ENCODE measurements around the gene NUMBL.

NUMBL gene

DNA sequence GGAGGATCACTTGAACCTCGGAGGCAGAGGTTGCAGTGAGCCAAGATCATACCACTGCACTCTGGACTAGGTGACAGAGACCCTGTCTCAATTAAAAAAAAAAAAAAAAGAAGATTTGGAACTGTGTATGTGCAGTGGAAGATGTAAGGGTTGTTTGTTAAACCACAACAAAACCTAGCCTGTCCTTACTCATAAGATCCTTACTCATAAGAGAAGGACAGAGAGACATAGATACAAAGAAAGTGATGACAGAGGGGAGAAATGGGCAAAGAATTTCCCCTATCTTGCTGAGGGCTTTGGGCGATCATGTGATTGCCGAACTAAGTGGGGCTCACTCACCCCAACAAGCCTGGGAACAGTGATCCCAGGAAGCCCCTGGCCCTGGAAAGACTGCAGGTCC is 34.4 kb upstream of the NUMBL start:
- no peak for DNase-seq (ENCODE audit: insufficient read length, low spot score)
- no peak for FAIRE-seq
- no peak for TF ChIP-seq POU2F2 (IDR thresholded peaks at IDR 0.05; ENCODE audit: low read depth, low read length)
- TF ChIP-seq POLR2AphosphoS5 (IDR thresholded peaks at IDR 0.05; ENCODE audit: low read depth, low read length), result no peak
- TF ChIP-seq POLR2A (IDR thresholded peaks at IDR 0.05; ENCODE audit: low read depth, low read length), result no peak
- no peak for TF ChIP-seq PAX5 (IDR thresholded peaks at IDR 0.05; ENCODE audit: insufficient read depth, low read length, severe bottlenecking)
- TF ChIP-seq TAF1 (IDR thresholded peaks at IDR 0.05; ENCODE audit: low read depth, low read length), result no peak
- TF ChIP-seq SPI1 (IDR thresholded peaks at IDR 0.05; ENCODE audit: low read depth, low read length), result no peak

DNA sequence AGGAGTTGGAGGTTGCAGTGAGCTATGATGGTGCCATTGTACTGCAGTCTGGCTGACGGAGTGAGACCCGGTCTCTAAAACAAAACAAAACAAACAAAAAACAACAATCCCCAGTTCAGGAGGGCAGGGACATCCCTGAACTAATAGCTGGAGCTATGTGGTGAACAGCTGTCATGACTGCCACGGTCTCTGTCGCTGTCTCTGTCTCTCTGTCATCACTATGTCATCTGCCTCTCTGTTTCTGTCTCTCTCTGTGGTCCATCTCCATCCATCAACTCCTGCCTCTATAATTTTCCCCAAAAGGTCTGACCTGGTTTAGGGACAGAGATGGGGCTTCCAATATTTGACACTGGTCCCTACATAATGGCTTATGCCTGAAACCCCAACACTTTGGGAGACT is 33.9 kb upstream of the NUMBL start:
- TF ChIP-seq POLR2A (IDR thresholded peaks at IDR 0.05; ENCODE audit: low read depth, low read length) (no peak), POLR2AphosphoS5 (IDR thresholded peaks at IDR 0.05; ENCODE audit: low read depth, low read length) (no peak), TAF1 (IDR thresholded peaks at IDR 0.05; ENCODE audit: low read depth, low read length) (no peak), SPI1 (IDR thresholded peaks at IDR 0.05; ENCODE audit: low read depth, low read length) (no peak), POU2F2 (IDR thresholded peaks at IDR 0.05; ENCODE audit: low read depth, low read length) (no peak), PAX5 (IDR thresholded peaks at IDR 0.05; ENCODE audit: insufficient read depth, low read length, severe bottlenecking) (no peak)
- DNase-seq (ENCODE audit: insufficient read length, low spot score) (no peak), FAIRE-seq (no peak)

DNA sequence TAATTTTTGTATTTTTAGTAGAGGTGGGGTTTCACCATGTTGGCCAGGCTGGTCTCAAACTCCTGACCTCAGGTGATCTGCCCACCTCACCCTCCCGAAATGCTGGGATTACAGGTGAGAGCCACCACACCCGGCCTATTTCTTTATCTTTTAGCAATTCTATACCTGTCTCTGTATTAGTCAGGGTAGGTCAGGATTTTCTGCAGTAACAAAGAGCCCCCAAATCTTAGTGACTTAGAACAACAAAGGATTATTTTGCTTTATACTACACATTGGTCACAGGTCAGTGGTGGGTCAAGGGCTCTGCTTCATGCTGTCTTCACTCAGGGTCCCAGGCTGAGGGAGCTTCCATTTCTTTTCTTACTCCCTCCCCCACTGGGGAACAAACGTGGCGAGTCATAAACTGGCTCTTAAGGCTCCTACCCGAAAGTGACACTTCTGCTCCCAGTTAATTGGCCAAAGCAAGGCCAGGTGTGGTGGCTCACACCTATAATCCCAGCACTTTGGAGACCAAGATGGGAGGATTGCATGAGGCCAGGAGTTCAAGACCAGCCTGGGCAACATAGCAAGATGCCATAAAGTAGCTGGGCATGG is 33.3 kb upstream of the NUMBL start:
- FAIRE-seq (no peak), DNase-seq (ENCODE audit: insufficient read length, low spot score) (no peak)
- TF ChIP-seq POU2F2 (IDR thresholded peaks at IDR 0.05; ENCODE audit: low read depth, low read length), result no peak

DNA sequence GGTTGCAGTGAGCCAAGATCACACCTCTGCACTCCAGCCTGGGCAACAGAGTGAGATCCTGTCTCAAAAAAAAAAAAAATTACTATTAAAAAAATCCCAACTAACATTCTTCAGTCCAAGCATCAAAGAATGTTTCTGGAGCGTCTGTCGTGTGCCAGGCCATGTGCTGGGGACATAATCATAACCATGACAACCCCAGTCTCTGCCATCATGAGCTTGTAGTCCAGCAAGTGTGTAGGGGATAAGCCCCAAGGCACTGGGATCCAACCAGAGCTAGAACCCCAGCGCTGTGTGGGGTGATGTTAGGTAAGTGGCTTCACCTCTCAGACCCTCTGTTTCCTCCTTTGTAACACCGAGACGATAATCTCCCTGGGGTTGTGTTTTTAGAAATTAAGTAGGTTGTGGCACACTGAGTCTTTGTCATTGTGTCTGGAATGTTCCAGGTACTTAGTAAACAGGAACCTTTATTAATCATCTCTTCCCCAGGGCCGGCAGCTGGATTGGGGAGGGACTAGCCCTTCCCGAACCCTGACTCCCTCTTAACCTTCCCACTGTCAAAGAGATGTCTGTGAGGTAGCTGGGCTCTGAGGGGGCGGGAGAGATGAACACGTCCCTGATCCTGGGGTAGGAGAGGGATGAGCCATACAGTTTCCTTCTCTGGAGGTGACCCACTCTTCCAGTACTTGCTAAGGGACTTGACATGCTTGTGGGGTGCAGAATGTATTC is 31.6 kb upstream of the NUMBL start:
- TF ChIP-seq TAF1 (IDR thresholded peaks at IDR 0.05; ENCODE audit: low read depth, low read length) (no peak), POU2F2 (IDR thresholded peaks at IDR 0.05; ENCODE audit: low read depth, low read length) (no peak), POLR2A (IDR thresholded peaks at IDR 0.05; ENCODE audit: low read depth, low read length) (no peak), PAX5 (IDR thresholded peaks at IDR 0.05; ENCODE audit: insufficient read depth, low read length, severe bottlenecking) (no peak), POLR2AphosphoS5 (IDR thresholded peaks at IDR 0.05; ENCODE audit: low read depth, low read length) (no peak), SPI1 (IDR thresholded peaks at IDR 0.05; ENCODE audit: low read depth, low read length) (no peak)
- DNase-seq (ENCODE audit: insufficient read length, low spot score) (no peak), FAIRE-seq (no peak)

DNA sequence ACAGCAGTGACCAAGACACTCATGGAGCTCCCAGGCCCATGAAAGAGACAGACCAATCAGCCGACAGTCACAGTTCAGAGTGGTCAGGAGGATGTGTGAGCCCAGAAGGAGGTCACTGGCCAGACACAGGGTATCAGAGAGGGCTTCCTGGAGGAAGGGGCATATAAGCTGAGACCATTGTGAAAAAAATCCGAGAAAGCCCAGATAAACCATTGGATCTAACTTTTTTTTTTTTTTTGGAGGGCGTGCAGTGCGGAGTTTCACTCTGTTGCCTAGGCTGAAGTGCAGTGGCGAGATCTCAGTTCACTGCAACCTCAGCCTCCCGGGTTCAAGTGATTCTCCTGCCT is 30.7 kb upstream of the NUMBL start:
- no peak for FAIRE-seq
- TF ChIP-seq POU2F2 (IDR thresholded peaks at IDR 0.05; ENCODE audit: low read depth, low read length) (no peak), TAF1 (IDR thresholded peaks at IDR 0.05; ENCODE audit: low read depth, low read length) (no peak), PAX5 (IDR thresholded peaks at IDR 0.05; ENCODE audit: insufficient read depth, low read length, severe bottlenecking) (no peak), SPI1 (IDR thresholded peaks at IDR 0.05; ENCODE audit: low read depth, low read length) (no peak), POLR2A (IDR thresholded peaks at IDR 0.05; ENCODE audit: low read depth, low read length) (no peak), POLR2AphosphoS5 (IDR thresholded peaks at IDR 0.05; ENCODE audit: low read depth, low read length) (no peak)
- no peak for DNase-seq (ENCODE audit: insufficient read length, low spot score)

DNA sequence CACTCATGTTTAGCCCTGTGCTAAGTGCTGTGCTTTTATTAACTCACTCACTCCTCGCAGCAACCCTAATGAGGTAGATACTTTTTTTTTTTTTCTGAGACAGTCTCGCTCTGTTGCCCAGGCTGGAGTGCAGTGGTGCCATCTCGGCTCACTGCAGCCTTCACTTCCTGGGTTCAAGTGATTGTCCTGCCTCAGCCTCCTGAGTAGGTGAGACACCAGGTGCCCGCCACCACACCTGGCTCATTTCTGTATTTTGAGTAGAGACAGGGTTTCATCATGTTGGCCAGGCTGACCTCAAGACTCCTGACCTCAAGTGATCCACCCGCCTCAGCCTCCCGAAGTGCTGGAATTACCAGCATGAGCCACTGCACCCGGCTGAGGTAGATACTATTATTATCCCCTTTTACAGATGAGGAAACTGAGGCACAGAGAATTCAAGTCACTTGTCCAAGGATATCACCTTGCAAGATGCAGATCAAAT is 29.0 kb upstream of the NUMBL start:
- DNase-seq (ENCODE audit: insufficient read length, low spot score) (no peak), FAIRE-seq (no peak)
- TF ChIP-seq PAX5 (IDR thresholded peaks at IDR 0.05; ENCODE audit: insufficient read depth, low read length, severe bottlenecking) (no peak), TAF1 (IDR thresholded peaks at IDR 0.05; ENCODE audit: low read depth, low read length) (no peak), POLR2A (IDR thresholded peaks at IDR 0.05; ENCODE audit: low read depth, low read length) (no peak), POLR2AphosphoS5 (IDR thresholded peaks at IDR 0.05; ENCODE audit: low read depth, low read length) (no peak), SPI1 (IDR thresholded peaks at IDR 0.05; ENCODE audit: low read depth, low read length) (no peak), POU2F2 (IDR thresholded peaks at IDR 0.05; ENCODE audit: low read depth, low read length) (no peak)

DNA sequence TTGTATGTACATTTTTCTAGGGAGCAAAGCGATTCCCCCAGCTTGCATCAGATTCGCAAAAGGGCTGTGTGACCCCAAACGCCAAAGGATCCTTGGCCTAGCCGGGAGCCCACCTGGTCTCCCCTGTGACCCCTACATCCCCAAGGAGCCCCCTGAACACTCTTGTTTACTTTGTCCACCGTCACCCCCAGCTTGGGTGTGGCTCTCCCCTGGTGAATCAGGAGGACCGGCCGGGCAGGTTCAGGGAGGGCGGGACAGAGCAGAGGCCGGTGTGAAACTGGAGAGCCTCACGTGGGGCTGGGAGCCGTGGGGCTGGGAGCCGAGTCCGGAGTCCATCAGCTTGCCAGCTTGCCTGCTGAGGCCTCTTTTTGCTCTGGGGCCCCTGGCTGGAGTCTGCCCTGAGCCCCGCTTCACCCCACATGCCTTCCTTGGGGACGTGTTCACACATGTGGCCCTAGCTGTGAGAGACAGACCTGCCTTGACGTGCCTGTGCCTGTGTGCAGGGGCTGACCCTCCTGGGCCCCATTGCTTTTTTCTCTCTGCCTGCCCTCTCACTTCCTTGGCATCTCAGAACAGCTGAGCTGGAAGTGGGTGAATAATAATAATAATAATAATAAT is 28.4 kb upstream of the NUMBL start:
- FAIRE-seq, result peak; percentile 9
- no peak for DNase-seq (ENCODE audit: insufficient read length, low spot score)
- TF ChIP-seq POLR2AphosphoS5 (IDR thresholded peaks at IDR 0.05; ENCODE audit: low read depth, low read length), result no peak
- TF ChIP-seq PAX5 (IDR thresholded peaks at IDR 0.05; ENCODE audit: insufficient read depth, low read length, severe bottlenecking), result no peak
- no peak for TF ChIP-seq TAF1 (IDR thresholded peaks at IDR 0.05; ENCODE audit: low read depth, low read length)
- no peak for TF ChIP-seq POU2F2 (IDR thresholded peaks at IDR 0.05; ENCODE audit: low read depth, low read length)
- no peak for TF ChIP-seq POLR2A (IDR thresholded peaks at IDR 0.05; ENCODE audit: low read depth, low read length)
- no peak for TF ChIP-seq SPI1 (IDR thresholded peaks at IDR 0.05; ENCODE audit: low read depth, low read length)

DNA sequence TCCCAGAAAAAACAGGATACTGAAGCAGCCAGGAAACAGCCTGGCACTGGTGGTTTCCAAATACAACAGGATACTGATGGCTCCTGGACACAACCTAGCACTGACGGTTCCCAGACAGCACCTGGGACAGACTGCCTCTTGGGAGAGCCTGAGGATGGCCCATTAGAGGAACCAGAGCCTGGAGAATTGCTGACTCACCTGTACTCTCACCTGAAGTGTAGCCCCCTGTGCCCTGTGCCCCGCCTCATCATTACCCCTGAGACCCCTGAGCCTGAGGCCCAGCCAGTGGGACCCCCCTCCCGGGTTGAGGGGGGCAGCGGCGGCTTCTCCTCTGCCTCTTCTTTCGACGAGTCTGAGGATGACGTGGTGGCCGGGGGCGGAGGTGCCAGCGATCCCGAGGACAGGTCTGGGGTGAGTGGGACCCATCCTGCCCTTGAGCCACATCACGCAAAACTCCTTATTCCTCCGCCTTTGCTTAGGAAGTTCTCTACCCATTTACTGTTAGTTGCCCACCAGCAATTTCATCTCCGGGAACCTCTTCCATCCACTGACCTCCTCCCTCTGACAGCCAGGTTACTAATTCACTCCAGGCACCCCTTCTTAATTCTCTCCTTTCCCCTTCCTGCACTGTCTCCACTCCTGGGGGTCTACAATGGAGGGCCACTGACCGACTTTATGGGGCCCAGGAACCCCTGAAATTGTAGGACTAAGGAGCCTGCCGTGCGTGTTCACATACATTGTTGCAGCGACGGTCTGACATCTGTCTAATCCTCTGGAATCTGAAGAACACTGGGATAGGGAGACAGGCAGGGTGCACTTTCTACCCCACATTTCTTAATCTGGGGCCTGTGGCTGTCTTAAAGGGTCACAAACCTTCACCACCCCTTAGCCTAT is 27.7 kb upstream of the NUMBL start:
- TF ChIP-seq POLR2A (IDR thresholded peaks at IDR 0.05; ENCODE audit: low read depth, low read length) (no peak), TAF1 (IDR thresholded peaks at IDR 0.05; ENCODE audit: low read depth, low read length) (no peak), POLR2AphosphoS5 (IDR thresholded peaks at IDR 0.05; ENCODE audit: low read depth, low read length) (no peak), POU2F2 (IDR thresholded peaks at IDR 0.05; ENCODE audit: low read depth, low read length) (no peak), SPI1 (IDR thresholded peaks at IDR 0.05; ENCODE audit: low read depth, low read length) (no peak), PAX5 (IDR thresholded peaks at IDR 0.05; ENCODE audit: insufficient read depth, low read length, severe bottlenecking) (no peak)
- no peak for FAIRE-seq

More for the DNA sequence above, 27.7 kb upstream of the NUMBL start:
- DNase-seq (ENCODE audit: insufficient read length, low spot score), result no peak

Data from GM12891 (cell line).